GM12874 (cell line): ENCODE data around the gene HHAT.

ENCODE experiments used
- CTCF ChIP-seq: IDR thresholded peaks from 2 replicates; pipeline ENCODE4 v1.5.1; 2011; ENCODE audit warnings: low read depth, mild to moderate bottlenecking, control low read depth, low read length, moderate library complexity; ENCODE audit not compliant: insufficient read depth

The HHAT gene

GRCh38 chr1:210683403-210684047 is 354.8 kb downstream of the HHAT start:
- no peak for TF ChIP-seq CTCF

GRCh38 chr1:210684466-210685294 is 356.0 kb downstream of the HHAT start:
- TF ChIP-seq CTCF = no peak

- no peak for TF ChIP-seq CTCF
Observed at GRCh38 chr1:210685295-210685650, 356.6 kb downstream of the HHAT start.

- TF ChIP-seq CTCF = no peak
Observed at GRCh38 chr1:210686841-210687240, 358.1 kb downstream of the HHAT start.

GRCh38 chr1:210687582-210688279 is 359.0 kb downstream of the HHAT start:
- no peak for TF ChIP-seq CTCF

- no peak for TF ChIP-seq CTCF
Observed at GRCh38 chr1:210688512-210689234, 360.0 kb downstream of the HHAT start.

GRCh38 chr1:210689826-210690225 is 361.1 kb downstream of the HHAT start:
- TF ChIP-seq CTCF = no peak
